ENCODE results near the gene EXOC4.

Gene EXOC4

DNA sequence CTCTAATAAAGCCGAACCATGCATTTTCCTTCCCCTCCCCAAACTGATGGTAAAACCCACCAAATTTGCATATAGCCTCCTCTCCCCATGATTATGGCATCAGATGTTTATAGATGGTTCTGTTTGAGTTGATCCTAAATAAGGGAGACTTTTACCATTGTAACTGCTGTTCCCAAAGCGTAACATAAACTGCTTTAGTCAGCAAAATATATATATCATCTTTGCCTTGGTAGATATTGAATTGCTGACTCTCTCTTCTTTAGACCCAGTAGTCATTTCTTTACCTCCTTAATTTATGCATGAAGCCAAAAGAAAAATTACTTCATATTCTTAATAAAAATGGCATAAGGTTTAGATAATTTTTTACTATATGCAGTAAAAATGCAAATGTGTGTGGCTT, 788.1 kb downstream of the EXOC4 start:
- TF ChIP-seq, protein P1, sequence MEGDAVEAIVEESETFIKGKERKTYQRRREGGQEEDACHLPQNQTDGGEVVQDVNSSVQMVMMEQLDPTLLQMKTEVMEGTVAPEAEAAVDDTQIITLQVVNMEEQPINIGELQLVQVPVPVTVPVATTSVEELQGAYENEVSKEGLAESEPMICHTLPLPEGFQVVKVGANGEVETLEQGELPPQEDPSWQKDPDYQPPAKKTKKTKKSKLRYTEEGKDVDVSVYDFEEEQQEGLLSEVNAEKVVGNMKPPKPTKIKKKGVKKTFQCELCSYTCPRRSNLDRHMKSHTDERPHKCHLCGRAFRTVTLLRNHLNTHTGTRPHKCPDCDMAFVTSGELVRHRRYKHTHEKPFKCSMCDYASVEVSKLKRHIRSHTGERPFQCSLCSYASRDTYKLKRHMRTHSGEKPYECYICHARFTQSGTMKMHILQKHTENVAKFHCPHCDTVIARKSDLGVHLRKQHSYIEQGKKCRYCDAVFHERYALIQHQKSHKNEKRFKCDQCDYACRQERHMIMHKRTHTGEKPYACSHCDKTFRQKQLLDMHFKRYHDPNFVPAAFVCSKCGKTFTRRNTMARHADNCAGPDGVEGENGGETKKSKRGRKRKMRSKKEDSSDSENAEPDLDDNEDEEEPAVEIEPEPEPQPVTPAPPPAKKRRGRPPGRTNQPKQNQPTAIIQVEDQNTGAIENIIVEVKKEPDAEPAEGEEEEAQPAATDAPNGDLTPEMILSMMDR (IDR thresholded peaks at IDR 0.05; ENCODE audit: low read depth, low read length): no peak
- no peak for DNase-seq (ENCODE audit: extremely low read depth, low read depth)

DNA sequence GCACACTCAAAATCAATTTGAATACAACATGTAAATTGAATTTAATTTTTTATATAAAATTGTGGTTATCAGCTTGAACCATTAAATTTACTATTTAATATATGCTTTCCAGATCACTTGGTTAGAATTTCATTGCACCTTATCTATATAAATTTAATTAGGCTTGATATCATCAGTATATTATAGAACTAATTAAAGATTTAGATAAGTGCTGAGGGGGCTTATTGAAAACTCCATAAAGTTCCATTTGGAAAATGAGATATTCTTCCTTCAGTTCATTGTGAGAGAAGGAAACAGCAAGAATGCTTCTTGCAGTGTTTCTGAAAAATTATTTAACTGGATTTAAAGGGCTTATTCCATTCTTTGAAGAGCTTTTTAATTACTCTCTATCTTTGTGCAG, 788.6 kb downstream of the EXOC4 start:
- TF ChIP-seq, protein P1 (IDR thresholded peaks at IDR 0.05; ENCODE audit: low read depth, low read length): no peak
- no peak for DNase-seq (ENCODE audit: extremely low read depth, low read depth)

DNA sequence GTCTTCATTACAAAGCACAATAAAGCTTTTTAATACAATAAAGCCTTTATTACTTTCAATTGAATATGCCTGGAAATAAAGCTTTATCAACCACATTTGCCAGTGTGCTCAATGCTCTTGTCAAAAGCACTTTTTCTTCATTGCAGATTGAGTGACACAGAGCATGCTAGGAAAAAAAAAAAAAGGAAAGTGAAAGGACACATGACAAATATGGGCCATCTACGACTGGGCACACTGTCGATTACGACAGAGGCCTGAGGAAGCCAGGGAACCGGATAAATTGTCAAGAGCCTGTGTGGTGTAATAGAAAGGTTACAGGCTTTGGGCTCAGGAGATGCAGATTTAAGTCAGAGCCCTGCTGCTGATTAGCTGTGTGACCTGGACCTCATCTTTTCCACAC, 789.4 kb downstream of the EXOC4 start:
- DNase-seq (ENCODE audit: extremely low read depth, low read depth): no peak
- TF ChIP-seq, protein P1 (IDR thresholded peaks at IDR 0.05; ENCODE audit: low read depth, low read length): no peak

DNA sequence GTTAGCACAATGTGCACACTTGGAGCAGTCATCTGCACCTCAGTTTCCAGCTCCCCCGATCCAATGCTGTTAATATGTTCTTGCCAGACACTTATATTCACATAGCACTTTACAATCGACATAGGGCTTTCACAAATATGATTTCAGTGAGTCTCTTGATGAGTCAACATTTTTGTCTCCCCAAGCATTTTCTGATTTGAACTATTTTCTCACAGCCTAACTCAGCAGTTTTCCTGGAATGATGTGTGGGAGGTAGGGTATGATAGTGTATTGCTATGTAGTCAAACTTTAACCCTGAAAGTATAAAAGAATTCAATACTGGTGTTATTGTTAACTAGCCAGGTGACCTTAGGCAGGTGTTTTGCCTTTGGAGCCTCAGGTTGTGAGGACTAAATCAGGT, 791.8 kb downstream of the EXOC4 start:
- TF ChIP-seq, protein P1 (IDR thresholded peaks at IDR 0.05; ENCODE audit: low read depth, low read length): no peak
- DNase-seq (ENCODE audit: extremely low read depth, low read depth): no peak

DNA sequence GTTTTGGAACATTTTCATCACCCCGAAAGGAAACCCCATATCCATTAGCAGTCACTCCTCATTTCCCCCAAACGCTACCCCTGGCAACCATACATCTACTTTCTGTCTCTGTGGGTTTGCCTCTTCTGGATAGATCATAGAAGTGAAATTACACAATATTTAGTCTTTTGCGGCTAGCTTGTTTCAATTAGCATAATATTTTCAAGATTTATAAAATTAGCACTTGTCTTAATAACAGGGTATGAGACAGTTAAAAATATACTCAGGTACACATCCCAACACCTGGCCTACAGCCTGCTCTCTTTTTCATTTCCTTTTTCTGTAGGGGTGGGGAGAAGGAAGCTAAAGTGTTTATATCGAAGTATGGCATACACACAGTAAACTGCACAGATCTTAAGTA, 792.8 kb downstream of the EXOC4 start:
- DNase-seq (ENCODE audit: extremely low read depth, low read depth): no peak
- TF ChIP-seq, protein P1 (IDR thresholded peaks at IDR 0.05; ENCODE audit: low read depth, low read length): no peak

DNA sequence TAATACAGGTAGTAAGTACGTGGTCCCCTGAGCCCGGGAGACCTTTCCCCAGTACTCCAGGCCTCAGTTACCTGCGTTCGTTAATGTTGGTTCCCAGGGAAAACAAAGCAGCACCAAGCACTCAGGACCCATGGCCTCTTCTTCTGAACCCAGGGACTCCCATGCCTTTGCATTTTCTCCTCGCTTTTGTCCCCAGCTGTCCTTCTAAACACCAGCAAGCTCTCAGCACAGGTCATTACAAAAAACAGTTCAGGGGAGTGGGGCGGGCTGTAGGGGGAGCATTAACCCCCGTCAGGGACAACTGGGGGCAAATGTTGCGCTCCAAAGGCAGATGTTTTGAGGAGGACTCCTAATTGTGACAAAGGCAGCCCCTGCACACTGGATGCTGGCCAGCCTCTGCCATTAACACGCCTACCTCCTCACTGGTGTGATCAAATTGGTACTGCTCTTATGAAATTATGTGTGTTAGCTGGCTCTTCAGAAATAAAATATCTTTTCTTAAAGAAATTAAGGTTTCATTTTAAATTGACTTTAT, 793.8 kb downstream of the EXOC4 start:
- TF ChIP-seq, protein P1 (IDR thresholded peaks at IDR 0.05; ENCODE audit: low read depth, low read length): no peak
- DNase-seq (ENCODE audit: extremely low read depth, low read depth): no peak

DNA sequence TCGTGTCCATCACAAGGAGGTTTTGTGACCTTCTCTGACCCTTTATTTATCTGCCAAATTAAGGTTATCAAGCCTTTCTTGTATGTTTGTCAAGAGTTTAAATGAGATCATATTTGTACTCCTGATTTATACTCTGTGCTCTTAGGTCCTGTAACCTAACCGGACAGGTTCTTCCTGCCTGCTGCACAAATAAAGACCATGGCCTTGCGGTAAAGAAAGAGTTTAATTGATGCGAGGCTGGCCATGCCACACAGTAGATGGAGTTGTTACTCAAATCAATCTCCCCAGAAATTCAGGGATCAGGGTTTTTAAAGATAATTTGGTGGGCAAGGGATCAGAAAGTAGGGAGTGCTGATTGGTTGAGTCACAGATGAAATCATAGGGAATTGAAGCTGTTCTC, 794.8 kb downstream of the EXOC4 start:
- TF ChIP-seq, protein P1 (IDR thresholded peaks at IDR 0.05; ENCODE audit: low read depth, low read length): no peak
- DNase-seq (ENCODE audit: extremely low read depth, low read depth): no peak

Data from AG09319 (cell line).